GM12891 (cell line): ENCODE data around the gene TAS2R1.

Experiments used
- DNase-seq: peaks from one replicate; pipeline ENCODE4 v3.0.0; 2011; ENCODE audit warnings: low spot score; ENCODE audit not compliant: insufficient read length
- FAIRE-seq: peaks from 2 replicates; lab custom pipeline; 2011; peaks lifted over from hg19 to GRCh38; lab: Jason Lieb, UNC
- PAX5 ChIP-seq: IDR thresholded peaks from 2 replicates; pipeline ENCODE4 v1.6.1; 2011; ENCODE audit warnings: low read length, moderate library complexity, mild to moderate bottlenecking; ENCODE audit not compliant: insufficient read depth, severe bottlenecking
- POLR2A ChIP-seq: IDR thresholded peaks from 2 replicates; pipeline ENCODE4 v1.6.1; 2011; ENCODE audit warnings: low read depth, low read length, control low read depth
- POLR2AphosphoS5 ChIP-seq: IDR thresholded peaks from 2 replicates; pipeline ENCODE4 v1.6.1; 2011; ENCODE audit warnings: low read depth, low read length, control low read depth
- POU2F2 ChIP-seq: IDR thresholded peaks from 2 replicates; pipeline ENCODE4 v1.6.1; 2011; ENCODE audit warnings: low read depth, mild to moderate bottlenecking, control low read depth, low read length, moderate library complexity
- SPI1 ChIP-seq: IDR thresholded peaks from 2 replicates; pipeline ENCODE4 v1.6.1; 2011; ENCODE audit warnings: low read depth, low read length, control low read depth
- TAF1 ChIP-seq: IDR thresholded peaks from 2 replicates; pipeline ENCODE4 v1.6.1; 2011; ENCODE audit warnings: low read depth, low read length, control low read depth

The TAS2R1 gene

GRCh38 chr5:9589049-9589835 is 40.9 kb downstream of the TAS2R1 start:
- no peak for DNase-seq
- no peak for FAIRE-seq
- no peak for TF ChIP-seq POLR2AphosphoS5
- no peak for TF ChIP-seq POU2F2
- no peak for TF ChIP-seq TAF1
- TF ChIP-seq SPI1: no peak
- TF ChIP-seq PAX5: no peak
- TF ChIP-seq POLR2A: no peak

- DNase-seq (no peak), FAIRE-seq (no peak)
- no peak for TF ChIP-seq SPI1
Observed at GRCh38 chr5:9588254-9588653, 41.9 kb downstream of the TAS2R1 start.

GRCh38 chr5:9587135-9587534 is 43.0 kb downstream of the TAS2R1 start:
- no peak for TF ChIP-seq PAX5
- no peak for TF ChIP-seq SPI1
- TF ChIP-seq POLR2A: no peak
- TF ChIP-seq TAF1: no peak
- TF ChIP-seq POLR2AphosphoS5: no peak
- no peak for TF ChIP-seq POU2F2
- DNase-seq: no peak
- FAIRE-seq: no peak

DNA sequence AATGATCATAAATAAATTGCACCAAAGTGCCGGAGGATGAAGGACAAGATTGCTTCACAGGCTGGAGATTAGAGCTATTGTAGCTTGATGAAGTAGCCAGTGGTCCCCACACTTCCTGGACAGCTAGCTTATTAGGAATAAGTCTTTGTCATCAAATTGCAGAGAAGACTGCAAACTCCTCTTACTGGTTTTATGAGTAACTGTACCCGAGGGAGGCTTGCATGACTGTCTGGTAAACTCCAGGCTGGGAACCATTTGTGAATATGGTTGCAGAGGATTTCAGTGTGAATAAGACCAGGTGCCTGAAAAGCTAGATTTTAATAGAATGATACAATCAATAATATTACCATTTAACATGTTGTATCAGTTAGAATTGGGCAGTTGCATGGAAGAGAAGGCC is 47.7 kb downstream of the TAS2R1 start:
- DNase-seq: no peak
- FAIRE-seq: no peak
- TF ChIP-seq PAX5: no peak
- TF ChIP-seq POLR2AphosphoS5: no peak
- no peak for TF ChIP-seq POU2F2
- no peak for TF ChIP-seq SPI1
- TF ChIP-seq POLR2A: no peak
- no peak for TF ChIP-seq TAF1
